NCI-H748 treated with DMSO at 0.1 percent for 48 hours (cell line): ENCODE data around the gene FHOD1.
A peak's percentile ranks its signal among the peaks of the same experiment; 100 is the strongest.

ENCODE experiments used
- DNase-seq: peaks from one replicate; lab custom pipeline; 2025; lab: John Stamatoyannopoulos, UW

The FHOD1 gene

GRCh38 chr16:67234180-67234597, 13.1 kb downstream of the FHOD1 start:
- no peak for DNase-seq

- no peak for DNase-seq
Observed at GRCh38 chr16:67233596-67233995, 13.7 kb downstream of the FHOD1 start.

GRCh38 chr16:67230809-67231660, 16.2 kb downstream of the FHOD1 start:
- no peak for DNase-seq

- DNase-seq: no peak
Observed at GRCh38 chr16:67229906-67230808, 17.1 kb downstream of the FHOD1 start.

- DNase-seq: no peak
Observed at GRCh38 chr16:67228905-67229304, 18.4 kb downstream of the FHOD1 start.

GRCh38 chr16:67228034-67228785, 19.1 kb downstream of the FHOD1 start:
- no peak for DNase-seq

- no peak for DNase-seq
Observed at GRCh38 chr16:67227567-67227921, 19.7 kb downstream of the FHOD1 start.

- DNase-seq: peak; percentile 90
Observed at GRCh38 chr16:67226804-67227566, 20.3 kb downstream of the FHOD1 start, which contains the start of gene TMEM208. TSS of gene TMEM208 (plus strand) at chr16:67227130. CDS start at chr16:67227219, 89 bp downstream.

GRCh38 chr16:67226295-67226803, 20.9 kb downstream of the FHOD1 start:
- no peak for DNase-seq

GRCh38 chr16:67223992-67224391, 23.3 kb downstream of the FHOD1 start:
- DNase-seq: no peak

GRCh38 chr16:67216612-67217490, 30.4 kb downstream of the FHOD1 start:
- no peak for DNase-seq

GRCh38 chr16:67215706-67216105, 31.6 kb downstream of the FHOD1 start:
- DNase-seq: no peak

- no peak for DNase-seq
Observed at GRCh38 chr16:67213197-67214019, 33.9 kb downstream of the FHOD1 start.

- no peak for DNase-seq
Observed at GRCh38 chr16:67212766-67213165, 34.5 kb downstream of the FHOD1 start.

- DNase-seq: no peak
Observed at GRCh38 chr16:67211674-67212073, 35.6 kb downstream of the FHOD1 start.

GRCh38 chr16:67210069-67210937, 37.0 kb downstream of the FHOD1 start:
- DNase-seq: no peak

- DNase-seq: no peak
Observed at GRCh38 chr16:67209565-67209964, 37.7 kb downstream of the FHOD1 start.
